Neural cell (in vitro differentiated cells): Measurements from ENCODE around the gene CACNA1A.

Source experiments
- CTCF ChIP-seq: fragments of 450-650 bp; IDR thresholded peaks from 2 replicates; pipeline ENCODE4 v1.5.1; 2014; ENCODE audit warnings: antibody characterized with exemption, mild to moderate bottlenecking, moderate library complexity; ENCODE audit not compliant: poor library complexity, severe bottlenecking
- EP300 ChIP-seq: fragments of 450-650 bp; conservative IDR thresholded peaks from 2 replicates; pipeline ENCODE4 v1.6.1; 2014; ENCODE audit warnings: antibody characterized with exemption, mild to moderate bottlenecking, moderate library complexity; ENCODE audit not compliant: poor library complexity, severe bottlenecking
- EZH2 ChIP-seq: fragments of 200-600, 300-800 bp; shearing (Covaris generic), sonication (generic); IDR thresholded peaks from 2 replicates; pipeline ENCODE4 v1.6.1; 2014; ENCODE audit warnings: antibody characterized with exemption, low read length, borderline replicate concordance, mild to moderate bottlenecking; ENCODE audit not compliant: insufficient read depth, poor library complexity, severe bottlenecking
- MXI1 ChIP-seq: fragments of 450-650 bp; conservative IDR thresholded peaks from 2 replicates; pipeline ENCODE4 v1.6.1; 2014; ENCODE audit warnings: antibody characterized with exemption, mild to moderate bottlenecking; ENCODE audit not compliant: poor library complexity, severe bottlenecking
- POLR2AphosphoS5 ChIP-seq: IDR thresholded peaks from 2 replicates; pipeline ENCODE4 v1.6.1; 2012
- RAD21 ChIP-seq: fragments of 450-650 bp; conservative IDR thresholded peaks from 2 replicates; pipeline ENCODE4 v1.6.1; 2014; ENCODE audit warnings: antibody characterized with exemption, mild to moderate bottlenecking, moderate library complexity
- REST ChIP-seq: IDR thresholded peaks from 2 replicates; pipeline ENCODE4 v1.6.1; 2012; ENCODE audit warnings: borderline replicate concordance
- TAF1 ChIP-seq: IDR thresholded peaks from 2 replicates; pipeline ENCODE4 v1.6.1; 2012; ENCODE audit warnings: low read depth

GRCh38 chr19:13476071-13476470, 30.2 kb downstream of the CACNA1A start:
- TF ChIP-seq REST (no peak), CTCF (no peak), POLR2AphosphoS5 (no peak), EP300 (no peak), EZH2 (no peak), TAF1 (no peak), MXI1 (no peak), RAD21 (no peak)
